Coronary artery (tissue), 2 donors: ENCODE data around the gene MFNG.

Experiments
- DNase-seq: peaks from one replicate; pipeline ENCODE4 v3.0.0-alpha.2; 2017; ENCODE audit warnings: low spot score
- H3K27ac ChIP-seq, 2 donors: fragments of 200-600 bp; sonication (generic); one replicate each; pipeline ENCODE4 v1.5.1; 2016 to 2019
- H3K4me3 ChIP-seq: fragments of 200-600 bp; sonication (generic); 2 replicates; pipeline ENCODE4 v1.5.1; 2016; ENCODE audit warnings: mild to moderate bottlenecking, moderate library complexity
- TF ChIP-seq, protein P1 (sequence below): fragments of 200-600 bp; sonication (generic); IDR thresholded peaks from one replicate; pipeline ENCODE4 v1.5.1; 2019; ENCODE audit warnings: antibody characterized with exemption

Gene MFNG

DNA sequence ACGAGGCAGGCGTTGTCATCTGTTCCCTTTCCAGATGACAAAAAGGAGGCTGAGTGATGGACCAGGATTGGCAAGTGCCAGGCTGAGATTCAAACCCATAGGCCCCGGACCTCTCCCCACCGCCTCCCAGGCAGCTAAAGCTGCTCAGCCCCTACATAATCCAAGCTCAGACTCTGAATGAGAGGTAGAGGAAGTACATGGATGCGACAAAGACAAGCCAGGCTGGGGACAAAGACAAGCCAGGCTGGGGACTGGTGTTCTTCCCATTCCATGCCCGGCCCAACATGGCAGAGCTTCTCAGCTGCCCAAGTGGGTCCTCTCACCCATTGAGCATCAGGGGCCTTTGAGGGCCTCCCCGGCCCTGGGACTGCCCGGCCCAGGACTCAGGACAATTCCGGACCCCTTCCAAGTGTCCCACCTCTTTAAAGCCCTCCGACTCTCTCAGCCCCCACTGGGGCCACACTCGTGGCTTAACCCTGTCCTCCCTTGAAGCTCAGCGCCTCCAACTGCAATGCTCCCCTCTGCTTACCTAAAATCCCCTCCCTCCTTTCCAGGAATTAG is 4.8 kb downstream of the MFNG start:
- TF ChIP-seq, protein P1, sequence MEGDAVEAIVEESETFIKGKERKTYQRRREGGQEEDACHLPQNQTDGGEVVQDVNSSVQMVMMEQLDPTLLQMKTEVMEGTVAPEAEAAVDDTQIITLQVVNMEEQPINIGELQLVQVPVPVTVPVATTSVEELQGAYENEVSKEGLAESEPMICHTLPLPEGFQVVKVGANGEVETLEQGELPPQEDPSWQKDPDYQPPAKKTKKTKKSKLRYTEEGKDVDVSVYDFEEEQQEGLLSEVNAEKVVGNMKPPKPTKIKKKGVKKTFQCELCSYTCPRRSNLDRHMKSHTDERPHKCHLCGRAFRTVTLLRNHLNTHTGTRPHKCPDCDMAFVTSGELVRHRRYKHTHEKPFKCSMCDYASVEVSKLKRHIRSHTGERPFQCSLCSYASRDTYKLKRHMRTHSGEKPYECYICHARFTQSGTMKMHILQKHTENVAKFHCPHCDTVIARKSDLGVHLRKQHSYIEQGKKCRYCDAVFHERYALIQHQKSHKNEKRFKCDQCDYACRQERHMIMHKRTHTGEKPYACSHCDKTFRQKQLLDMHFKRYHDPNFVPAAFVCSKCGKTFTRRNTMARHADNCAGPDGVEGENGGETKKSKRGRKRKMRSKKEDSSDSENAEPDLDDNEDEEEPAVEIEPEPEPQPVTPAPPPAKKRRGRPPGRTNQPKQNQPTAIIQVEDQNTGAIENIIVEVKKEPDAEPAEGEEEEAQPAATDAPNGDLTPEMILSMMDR: no peak
- no peak for DNase-seq
- no peak overlapping the region for H3K27ac ChIP-seq
- no peak overlapping the region for H3K4me3 ChIP-seq

DNA sequence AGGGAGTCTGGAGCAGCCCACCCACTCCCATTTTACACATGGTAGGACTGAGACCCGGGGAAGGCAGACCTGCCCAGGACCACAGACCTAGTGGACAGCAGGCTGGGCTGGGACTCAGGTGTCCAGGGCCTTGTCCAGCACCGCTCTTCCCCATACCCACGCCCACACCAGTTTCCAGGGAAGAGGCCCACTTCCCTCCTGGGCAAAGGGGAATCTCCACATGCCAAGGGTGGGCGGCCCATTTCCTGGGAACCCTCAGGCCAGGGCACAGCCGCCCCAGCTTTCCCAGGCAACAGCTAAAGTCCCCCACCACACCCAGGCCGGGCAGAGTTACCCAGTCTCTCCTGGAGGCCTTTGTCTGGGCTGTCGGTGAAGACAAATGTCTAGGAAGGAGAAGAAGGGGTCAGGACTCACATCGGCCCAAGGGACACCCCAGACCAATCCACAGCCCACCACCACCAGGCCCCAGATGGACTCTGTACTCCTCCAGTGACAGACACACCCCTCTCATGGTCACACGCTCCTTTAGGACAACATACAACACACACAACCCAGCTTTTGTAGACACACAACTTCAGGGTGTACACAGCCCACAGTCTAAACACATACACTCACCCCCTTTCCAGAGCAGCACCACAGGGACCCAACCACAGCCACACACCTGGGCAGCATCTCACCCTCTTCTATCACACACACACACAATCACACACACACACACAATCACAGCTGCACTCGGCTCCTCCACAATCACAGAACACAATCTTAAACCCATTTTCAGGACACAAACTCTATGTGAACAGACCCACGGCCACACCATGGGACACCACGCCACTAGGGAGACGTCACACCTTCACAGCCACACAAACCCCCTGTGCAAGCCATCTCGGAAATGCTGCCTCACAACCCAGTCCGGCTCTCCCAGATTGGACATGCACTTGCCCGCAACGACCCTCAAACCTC is 5.5 kb downstream of the MFNG start:
- TF ChIP-seq, protein P1: no peak
- no peak for DNase-seq
- H3K27ac ChIP-seq: no peak overlapping the region
- H3K4me3 ChIP-seq: no peak overlapping the region

DNA sequence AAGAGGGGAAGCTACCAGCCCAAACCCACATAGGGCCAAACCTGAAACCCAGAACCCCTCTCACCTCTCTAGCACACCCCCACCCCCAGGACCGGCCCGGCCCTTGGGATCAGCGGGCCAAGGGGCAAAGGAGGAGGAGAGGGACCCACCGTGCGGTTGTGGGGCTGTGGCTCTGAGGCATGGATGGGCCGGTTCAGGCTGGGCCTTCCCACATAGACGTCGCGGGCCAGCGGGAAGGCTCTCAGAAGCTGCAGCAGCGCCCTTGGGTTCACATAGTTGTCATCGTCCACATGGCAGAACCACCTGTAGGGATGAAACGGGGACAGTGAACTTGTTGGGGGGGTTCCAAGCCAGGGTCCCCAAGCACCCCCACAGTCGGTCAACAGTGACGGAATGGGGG is 7.0 kb downstream of the MFNG start:
- TF ChIP-seq, protein P1: no peak
- Histone ChIP-seq H3K4me3 (no peak overlapping the region), H3K27ac (no peak overlapping the region)
- DNase-seq: no peak

DNA sequence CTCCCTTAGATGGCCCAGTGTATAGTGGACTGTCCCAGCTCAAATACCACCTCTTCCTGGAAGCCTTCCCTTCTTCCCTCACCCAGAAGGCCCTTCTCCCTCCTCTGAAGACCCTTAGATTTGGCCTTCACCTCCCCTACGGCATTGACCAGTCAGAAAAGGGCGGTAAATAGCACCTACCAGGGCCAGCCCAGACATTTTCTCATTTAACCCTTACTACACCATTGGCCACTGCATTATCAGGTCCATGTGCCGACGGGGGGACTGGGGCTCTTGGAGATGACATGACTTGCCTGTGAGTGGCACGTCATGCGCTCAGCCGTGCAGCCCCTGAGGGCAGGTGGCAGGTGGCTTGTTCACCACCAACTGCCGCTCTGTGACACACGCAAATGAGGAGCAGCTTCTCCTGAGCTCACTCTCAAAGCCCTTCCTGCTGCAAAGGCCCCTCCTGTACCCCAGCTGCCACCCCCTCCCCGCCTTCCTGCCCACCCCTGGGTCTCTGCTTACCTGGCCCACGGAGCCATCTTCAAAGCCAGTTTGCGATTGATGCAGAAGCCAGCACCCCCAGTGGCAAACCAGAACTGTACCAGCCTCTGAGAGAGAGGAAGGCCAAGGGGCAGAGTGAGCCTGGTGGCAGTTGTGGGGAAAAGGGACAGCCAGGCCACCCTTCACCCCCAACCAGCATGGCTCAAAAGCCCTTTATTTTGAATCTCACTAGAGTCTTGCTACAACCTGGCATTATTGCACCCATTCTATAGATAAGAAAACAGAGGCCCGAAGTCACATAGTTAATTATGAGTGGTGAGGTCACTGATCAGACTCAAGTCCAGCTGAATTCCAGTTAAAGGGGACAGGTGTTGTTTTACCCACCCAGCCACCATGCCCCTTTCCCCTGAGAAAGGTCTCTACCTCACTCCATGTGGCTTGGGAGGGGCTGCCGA is 9.5 kb downstream of the MFNG start:
- no peak overlapping the region for H3K27ac ChIP-seq
- TF ChIP-seq, protein P1: no peak
- DNase-seq: no peak
- no peak overlapping the region for H3K4me3 ChIP-seq

DNA sequence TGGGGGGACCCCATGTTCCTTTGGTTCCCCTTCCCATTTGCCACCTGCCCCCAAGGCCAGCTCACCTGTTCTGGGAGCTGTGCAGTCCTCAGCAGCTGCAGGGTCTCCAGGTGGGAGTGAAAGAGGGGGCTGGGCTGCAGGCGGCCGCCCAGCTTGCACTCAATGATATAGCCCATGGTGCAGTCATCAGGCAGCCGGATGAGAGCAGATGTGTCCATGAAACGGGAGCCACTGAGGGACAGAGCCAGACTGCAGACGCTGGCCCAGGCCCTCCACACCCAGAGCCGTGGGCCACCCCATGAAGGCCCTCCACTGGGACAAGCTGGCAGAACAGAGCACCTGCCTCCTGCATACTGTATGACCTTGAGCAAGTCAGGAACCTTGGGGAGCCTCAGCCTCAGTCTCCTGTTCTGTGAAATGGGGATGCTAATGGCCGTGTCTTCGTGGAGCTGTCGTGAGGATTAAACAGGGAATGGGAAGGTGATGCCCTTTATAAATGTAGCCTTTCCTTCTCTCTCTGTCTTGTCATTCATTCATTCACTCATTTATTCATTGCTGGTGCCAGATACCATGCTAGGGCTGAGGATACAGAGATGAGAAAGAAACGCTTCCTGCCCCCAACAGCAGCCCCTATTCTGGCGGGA is 11.6 kb downstream of the MFNG start:
- no peak for DNase-seq
- TF ChIP-seq, protein P1: no peak
- H3K4me3 ChIP-seq: no peak overlapping the region
- no peak overlapping the region for H3K27ac ChIP-seq

DNA sequence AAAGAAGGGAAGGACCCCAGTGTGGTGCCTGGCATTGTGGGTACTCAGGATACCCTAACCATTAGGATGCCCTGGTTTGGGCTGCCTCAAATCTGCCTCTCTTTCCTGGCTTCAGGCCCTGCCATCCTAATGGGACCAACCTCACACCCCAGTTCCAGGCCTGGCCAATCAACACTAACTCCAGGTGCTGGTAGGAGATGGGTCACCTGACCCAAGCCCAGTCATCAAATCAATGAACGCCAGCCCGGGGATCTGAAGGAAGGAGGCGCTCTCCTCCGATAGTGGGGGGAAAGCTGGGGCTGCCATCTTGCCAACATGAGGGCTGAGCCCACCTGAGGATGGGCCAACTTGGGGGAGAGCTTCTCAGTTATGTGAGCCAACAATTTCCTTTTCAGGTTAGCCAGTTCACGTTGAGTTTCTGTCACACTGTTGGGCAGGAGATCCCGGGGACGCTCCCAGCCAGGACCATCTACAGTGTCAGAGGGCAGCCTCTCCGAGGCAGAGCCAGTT is 12.7 kb downstream of the MFNG start:
- Histone ChIP-seq H3K27ac (no peak overlapping the region), H3K4me3 (no peak overlapping the region)
- no peak for DNase-seq
- TF ChIP-seq, protein P1: no peak
